Subcutaneous adipose tissue (tissue), 4 donors: ENCODE results near the gene ERCC3. TPM values are rescaled to one million over a fixed set of nuclear protein-coding genes. Genes with fewer than 3 reads are reported as not detected.

Experiments used
- CTCF ChIP-seq: fragments of 450-650 bp; IDR thresholded peaks from one replicate; pipeline ENCODE4 v1.5.1; 2016; ENCODE audit warnings: low read depth, mild to moderate bottlenecking, control low read depth, antibody characterized with exemption, moderate library complexity
- total RNA-seq, 4 donors: library from RNA; depleted of rRNA; stranded (reverse); fragments of >200 nt; gene quantifications; one replicate each; pipeline ENCODE4 v1.1.0, GENCODE V29; 2016

ERCC3 gene
- total RNA-seq, 4 donors from 2014 or later = 32.8 to 45.4 (median 34.0) TPM

DNA sequence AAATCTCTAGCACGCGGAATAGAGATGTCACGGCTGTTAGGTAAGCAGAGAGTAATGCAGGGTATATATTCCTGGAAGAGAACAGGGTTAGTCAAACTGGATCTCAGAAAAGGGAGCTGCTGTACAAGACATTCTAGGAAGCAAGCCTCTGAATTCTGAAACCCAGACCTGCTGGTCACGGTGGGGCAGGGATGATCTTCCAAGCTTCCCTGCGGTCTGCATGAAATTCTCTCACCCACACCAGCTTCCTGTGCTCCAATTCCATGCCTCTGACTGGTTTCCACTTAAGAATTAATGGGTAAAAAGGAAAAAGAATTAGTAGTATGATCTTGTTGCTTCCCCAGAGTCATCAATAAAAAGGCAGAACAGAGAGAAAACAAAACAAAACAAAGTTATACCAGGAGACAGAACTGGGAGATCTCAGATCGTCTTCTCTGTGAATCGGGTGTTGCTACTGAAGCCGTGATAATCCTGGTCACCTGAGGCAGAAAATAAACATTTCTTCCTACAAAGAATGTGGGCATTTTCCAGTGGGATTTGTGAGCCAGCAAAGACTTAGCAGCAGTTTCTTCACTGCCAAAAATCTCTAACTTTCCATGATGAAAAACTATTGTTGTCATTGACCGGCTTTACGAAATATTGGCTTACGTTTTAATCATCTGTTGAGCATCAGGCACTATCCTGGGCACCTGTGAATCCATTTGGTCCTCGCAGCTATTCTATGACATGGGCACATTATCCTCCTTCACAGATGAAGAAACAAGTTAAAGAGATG lies 68.6 kb downstream of the ERCC3 start:
- no peak for TF ChIP-seq CTCF

DNA sequence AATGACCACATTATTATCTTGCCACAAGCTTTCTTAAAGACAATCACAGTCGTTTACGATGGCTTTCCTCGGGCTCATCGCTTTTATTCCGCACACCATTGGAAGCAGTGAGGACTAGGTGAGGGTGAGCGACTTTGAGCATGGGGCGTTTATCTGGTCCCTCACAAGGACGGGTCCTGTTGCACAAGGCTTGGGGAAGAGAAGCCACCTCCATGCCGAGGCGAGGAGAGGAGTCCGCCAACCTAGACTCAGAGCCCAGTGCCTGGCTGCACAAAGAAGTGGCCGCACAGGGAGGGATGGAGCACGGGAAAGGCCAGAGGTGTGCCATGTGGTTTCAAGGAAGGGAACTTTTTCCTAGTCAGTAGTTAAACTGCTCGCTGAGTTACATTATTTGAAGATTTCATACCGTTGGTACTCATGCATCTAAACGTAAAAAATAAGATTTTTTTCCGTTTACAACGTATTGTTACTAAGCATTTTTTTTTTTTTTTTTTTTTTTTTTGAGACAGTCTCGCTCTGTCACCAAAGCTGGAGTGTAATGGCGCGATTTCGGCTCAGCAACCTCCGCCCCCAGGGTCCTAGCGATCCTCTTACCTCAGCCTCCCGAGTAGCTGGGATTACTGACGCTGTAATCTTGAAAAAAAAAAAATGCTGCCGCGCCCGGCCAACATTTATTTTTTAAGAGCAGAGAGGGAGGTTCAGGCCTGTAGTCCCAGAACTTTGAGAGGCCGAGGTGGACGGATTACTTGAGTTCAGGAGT lies 73.0 kb downstream of the ERCC3 start:
- no peak for TF ChIP-seq CTCF

GRCh38 chr2:127220102-127220767 lies 73.7 kb downstream of the ERCC3 start, which contains the start of gene CYP27C1:
TSS of gene CYP27C1 (minus strand) at chr2:127220299. CDS start at chr2:127220270, 29 bp downstream.
- no peak for TF ChIP-seq CTCF

- no peak for TF ChIP-seq CTCF
These were observed 74.5 kb downstream of the ERCC3 start for GRCh38 chr2:127219171-127220070.

- no peak for TF ChIP-seq CTCF
These were observed 75.2 kb downstream of the ERCC3 start for GRCh38 chr2:127218812-127219170.

- TF ChIP-seq CTCF = no peak
These were observed 76.2 kb downstream of the ERCC3 start for GRCh38 chr2:127217470-127218325.
